GM13976 (cell line): ENCODE results near the gene BMP8B.
"Not testable (repeated sequence)": the region's sequence is repeated elsewhere in the genome, so short reads cannot be mapped to it uniquely, and the experiment has no call there.

Experiments
- DNase-seq: peaks from one replicate; pipeline ENCODE4 v3.0.0; 2012; ENCODE audit warnings: low spot score
- CTCF ChIP-seq: IDR thresholded peaks from 2 replicates; pipeline ENCODE4 v1.5.1; 2012; ENCODE audit warnings: borderline replicate concordance, mild to moderate bottlenecking; ENCODE audit not compliant: insufficient read depth; ENCODE audit errors: extremely low read depth, missing control alignments, control extremely low read depth
- in situ Hi-C: fragments of 300-500 bp; cut with MboI; formaldehyde crosslinking; loops from one replicate; pipeline ENCODE4 v1.12.0; 2022; ENCODE audit warnings: low sequenced_read_pairs, mixed read lengths, inconsistent platforms; ENCODE audit not compliant: unreplicated experiment

Gene BMP8B

GRCh38 chr1:39776400-39776713, 12.3 kb downstream of the BMP8B start:
- in situ Hi-C loops = no loop called here
- TF ChIP-seq CTCF = no peak

GRCh38 chr1:39775676-39776399, 12.8 kb downstream of the BMP8B start:
- in situ Hi-C loops, DNase-seq: not testable (repeated sequence)

More at GRCh38 chr1:39776400-39776713, 12.3 kb downstream of the BMP8B start:
- DNase-seq = peak; percentile 66

GRCh38 chr1:39775141-39775540, 13.5 kb downstream of the BMP8B start:
- in situ Hi-C loops, DNase-seq: not testable (repeated sequence)

GRCh38 chr1:39773369-39773979, 15.2 kb downstream of the BMP8B start:
- DNase-seq, in situ Hi-C loops: not testable (repeated sequence)

GRCh38 chr1:39771022-39771532, 17.6 kb downstream of the BMP8B start, which contains the start of gene OXCT2:
OXCT2 (minus strand) TSS chr1:39771348; CDS start chr1:39771255, 93 bp downstream.
- in situ Hi-C loops, DNase-seq: not testable (repeated sequence)

GRCh38 chr1:39770100-39771021, 18.3 kb downstream of the BMP8B start:
- DNase-seq = peak; percentile 63
- in situ Hi-C loops = not testable (repeated sequence)

- in situ Hi-C loops, DNase-seq: not testable (repeated sequence)
Measured at GRCh38 chr1:39769502-39769901, 19.2 kb downstream of the BMP8B start.

- in situ Hi-C loops, DNase-seq: not testable (repeated sequence)
Measured at GRCh38 chr1:39766466-39766865, 22.2 kb downstream of the BMP8B start.

GRCh38 chr1:39764512-39764911, 24.2 kb downstream of the BMP8B start:
- in situ Hi-C loops, DNase-seq: not testable (repeated sequence)

- in situ Hi-C loops, DNase-seq: not testable (repeated sequence)
Measured at GRCh38 chr1:39763619-39764374, 24.9 kb downstream of the BMP8B start.
